Fibroblast of lung (primary cell): ENCODE data around the gene ZNF780B.

ENCODE experiments used
- CTCF ChIP-seq, 2 donors: IDR thresholded peaks in 1 of 2; conservative IDR thresholded peaks in 1 of 2; 1 replicate in 1 of 2; 2 replicates in 1 of 2; pipeline ENCODE4 v1.5.1; 2011 to 2012; ENCODE audit warnings: low read length in 2 of 2, control low read depth in 1 of 2, inconsistent platforms in 1 of 2, low read depth in 1 of 2, mild to moderate bottlenecking in 1 of 2
- EZH2 ChIP-seq: IDR thresholded peaks from 2 replicates; pipeline ENCODE4 v1.5.1; 2012; ENCODE audit warnings: low read length, control low read depth, mild to moderate bottlenecking; ENCODE audit errors: missing control alignments

GRCh38 chr19:40089462-40089861, 33.4 kb upstream of the ZNF780B start:
- TF ChIP-seq EZH2 (no peak), CTCF (conservative IDR thresholded peaks at IDR 0.05 in 1 of 2, IDR thresholded peaks at IDR 0.05 in 1 of 2; ENCODE audit: low read depth in 1 of 2, low read length in 2 of 2) (no peak)
